Mucosa of rectum (tissue), 2 donors: ENCODE data around the gene LACTB.

Experiments
- H3K27ac ChIP-seq, 2 donors: one replicate each; pipeline ENCODE4 v1.7.0; 2013; ENCODE audit warnings: inconsistent platforms in 2 of 2, low read depth in 2 of 2, low read length in 2 of 2
- H3K27me3 ChIP-seq, 2 donors: one replicate each; pipeline ENCODE4 v1.7.0; 2013; ENCODE audit warnings: low read length in 2 of 2; ENCODE audit not compliant: control insufficient read depth in 2 of 2, insufficient read depth in 2 of 2
- H3K36me3 ChIP-seq, 2 donors: one replicate each; pipeline ENCODE4 v1.7.0; 2013; ENCODE audit warnings: low read length in 2 of 2; ENCODE audit not compliant: control insufficient read depth in 2 of 2, insufficient read depth in 2 of 2
- H3K4me1 ChIP-seq, 2 donors: one replicate each; pipeline ENCODE4 v1.7.0; 2013; ENCODE audit warnings: low read length in 2 of 2, mild to moderate bottlenecking in 1 of 2; ENCODE audit not compliant: control insufficient read depth in 2 of 2, insufficient read depth in 2 of 2
- H3K4me3 ChIP-seq, 2 donors: one replicate each; pipeline ENCODE4 v1.7.0; 2013; ENCODE audit warnings: low read length in 2 of 2
- H3K9ac ChIP-seq, 2 donors: one replicate each; pipeline ENCODE4 v1.7.0; 2013; ENCODE audit warnings: low read length in 2 of 2, low read depth in 1 of 2, mild to moderate bottlenecking in 1 of 2
- H3K9me3 ChIP-seq, 2 donors: one replicate each; pipeline ENCODE4 v1.7.0; 2013; ENCODE audit warnings: low read length in 2 of 2; ENCODE audit not compliant: control insufficient read depth in 2 of 2
- donor health status: healthy.
- donor health status: Normal muscosa, but diverticular disease.

Gene LACTB

DNA sequence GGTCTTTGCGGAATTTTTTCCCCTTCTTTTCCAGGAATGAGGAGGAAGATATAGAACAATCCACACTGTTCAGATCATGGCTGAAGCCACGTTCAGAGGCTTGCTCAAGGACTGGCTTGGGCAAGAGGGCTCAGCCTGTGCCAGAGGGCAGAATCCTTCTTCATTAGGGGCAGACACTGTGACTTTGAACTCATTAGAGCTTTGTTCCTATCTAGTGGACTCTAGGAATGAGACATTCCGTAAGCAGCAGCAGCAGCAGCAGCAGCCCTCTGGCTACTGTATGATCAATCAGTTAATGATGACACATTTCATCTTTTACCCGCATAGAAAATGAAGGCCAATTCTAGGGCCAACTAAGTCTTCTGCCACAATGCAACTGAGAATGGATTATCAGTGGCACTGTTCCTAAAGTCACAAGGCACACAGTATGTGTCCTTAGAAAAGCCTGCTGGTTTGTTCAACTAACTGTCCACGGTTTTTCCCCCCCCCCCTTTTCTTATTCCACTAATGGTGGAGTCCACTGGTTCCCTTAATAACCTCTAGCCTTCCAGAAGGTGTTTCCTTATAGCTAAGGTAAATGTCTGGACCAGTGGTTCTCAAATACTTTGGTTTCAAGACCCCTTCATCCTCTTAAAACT is 66.0 kb downstream of the LACTB start:
- Histone ChIP-seq H3K9ac (no peak overlapping the region), H3K27ac (no peak overlapping the region), H3K9me3 (no peaks in the 10 kb centered on the region), H3K4me3 (no peak overlapping the region), H3K36me3 (no peaks in the 10 kb centered on the region), H3K27me3 (no peaks in the 10 kb centered on the region), H3K4me1 (peaks cover 13 to 14% of the 10 kb centered on the region in 2 donors)

DNA sequence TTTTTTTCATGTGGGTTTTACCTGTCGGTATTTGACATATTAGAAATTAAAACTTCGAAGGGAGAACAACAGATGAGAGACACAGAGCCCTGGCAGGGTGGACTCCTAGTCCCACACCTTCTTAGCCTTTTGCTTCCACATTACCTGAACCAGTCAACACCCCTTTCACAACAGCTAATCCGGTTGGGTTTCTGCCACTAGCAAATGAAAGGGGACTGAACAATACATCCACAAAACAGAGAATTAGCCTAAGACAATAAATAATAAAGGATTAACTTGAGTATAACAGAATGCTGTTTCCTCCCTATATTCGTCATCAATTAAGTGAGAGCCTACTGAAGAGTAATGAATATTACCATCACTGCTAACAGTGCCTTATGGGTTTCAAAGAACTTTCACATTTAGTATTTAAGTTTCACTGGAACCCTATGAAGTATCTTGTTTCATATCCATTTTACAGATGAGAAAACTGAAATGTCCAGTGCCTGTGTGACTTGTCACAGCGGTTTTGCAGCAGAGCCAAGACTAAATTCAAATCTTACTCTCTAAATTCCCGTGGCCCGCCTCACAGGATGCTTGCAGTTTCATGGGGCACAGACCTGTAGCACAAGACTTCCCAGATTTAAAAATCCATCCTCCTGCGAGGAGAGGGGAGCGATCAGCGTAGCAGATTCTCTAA is 66.7 kb downstream of the LACTB start:
- H3K4me3 ChIP-seq = peak overlapping the region; percentile 60 to 83
- peak overlapping the region; percentile 1 to 58 for H3K27ac ChIP-seq
- H3K9me3 ChIP-seq = no peaks in the 10 kb centered on the region
- no peaks in the 10 kb centered on the region for H3K27me3 ChIP-seq
- peak overlapping the region; percentile 46 to 74 for H3K9ac ChIP-seq
- peaks cover 13 to 14% of the 10 kb centered on the region in 2 donors for H3K4me1 ChIP-seq
- H3K36me3 ChIP-seq = no peaks in the 10 kb centered on the region

DNA sequence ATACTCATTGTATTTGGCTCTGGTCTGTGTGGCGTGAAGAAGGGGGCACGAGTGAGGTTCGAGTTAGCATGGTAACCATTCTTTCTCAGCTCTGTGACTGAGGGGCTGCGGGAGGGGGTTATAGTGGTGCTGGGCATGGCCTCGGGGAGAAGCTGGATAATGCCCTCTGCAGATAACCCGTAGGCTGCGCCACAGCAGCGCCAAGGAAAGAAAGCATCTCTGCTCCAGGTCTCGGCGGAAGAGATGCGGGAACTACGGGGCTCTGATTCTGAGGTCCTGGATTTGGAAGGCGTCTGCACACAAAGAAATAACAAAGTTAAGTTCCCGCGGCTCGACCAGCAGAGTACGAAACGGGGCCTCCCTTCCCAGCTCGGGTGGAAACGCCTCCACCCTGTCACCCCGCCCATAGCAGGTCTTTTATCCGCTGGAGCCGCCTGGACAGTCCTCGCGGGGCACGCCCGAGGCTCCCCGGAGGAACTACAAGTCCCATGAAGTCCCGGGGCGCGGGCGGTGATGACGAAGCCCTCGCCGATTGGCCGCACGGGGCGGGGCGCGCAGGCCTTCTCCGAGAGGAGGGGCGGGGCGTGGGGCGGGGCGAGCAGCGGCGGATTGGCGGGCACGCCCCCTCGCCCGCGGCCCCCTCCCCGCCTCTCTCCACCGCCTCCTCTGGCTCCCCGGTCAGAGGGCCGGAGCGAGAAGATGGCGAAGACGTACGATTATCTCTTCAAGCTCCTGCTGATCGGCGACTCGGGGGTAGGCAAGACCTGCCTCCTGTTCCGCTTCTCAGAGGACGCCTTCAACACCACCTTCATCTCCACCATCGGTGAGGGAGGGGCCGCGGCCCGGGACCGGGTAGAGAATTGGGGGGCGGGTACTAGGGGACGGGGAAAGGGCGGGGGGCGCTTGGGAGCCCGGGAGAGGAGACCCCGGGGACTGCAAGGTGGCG is 67.5 kb downstream of the LACTB start, which contains the start of gene RAB8B:
RAB8B (plus strand) TSS at position 681 of the 946 bp plus-strand sequence; CDS start at position 700, 19 bp downstream.
- peaks cover 13 to 17% of the 10 kb centered on the region in 2 donors for H3K4me1 ChIP-seq
- no peaks in the 10 kb centered on the region for H3K9me3 ChIP-seq
- peak within 1 kb of the TSS; percentile 87 to 90 for H3K4me3 ChIP-seq
- peak within 1 kb of the TSS; percentile 78 to 84 for H3K27ac ChIP-seq
- H3K9ac ChIP-seq = peak within 1 kb of the TSS; percentile 78 to 92
- H3K27me3 ChIP-seq = no peaks in the 10 kb centered on the region
- no peaks in the 10 kb centered on the region for H3K36me3 ChIP-seq

DNA sequence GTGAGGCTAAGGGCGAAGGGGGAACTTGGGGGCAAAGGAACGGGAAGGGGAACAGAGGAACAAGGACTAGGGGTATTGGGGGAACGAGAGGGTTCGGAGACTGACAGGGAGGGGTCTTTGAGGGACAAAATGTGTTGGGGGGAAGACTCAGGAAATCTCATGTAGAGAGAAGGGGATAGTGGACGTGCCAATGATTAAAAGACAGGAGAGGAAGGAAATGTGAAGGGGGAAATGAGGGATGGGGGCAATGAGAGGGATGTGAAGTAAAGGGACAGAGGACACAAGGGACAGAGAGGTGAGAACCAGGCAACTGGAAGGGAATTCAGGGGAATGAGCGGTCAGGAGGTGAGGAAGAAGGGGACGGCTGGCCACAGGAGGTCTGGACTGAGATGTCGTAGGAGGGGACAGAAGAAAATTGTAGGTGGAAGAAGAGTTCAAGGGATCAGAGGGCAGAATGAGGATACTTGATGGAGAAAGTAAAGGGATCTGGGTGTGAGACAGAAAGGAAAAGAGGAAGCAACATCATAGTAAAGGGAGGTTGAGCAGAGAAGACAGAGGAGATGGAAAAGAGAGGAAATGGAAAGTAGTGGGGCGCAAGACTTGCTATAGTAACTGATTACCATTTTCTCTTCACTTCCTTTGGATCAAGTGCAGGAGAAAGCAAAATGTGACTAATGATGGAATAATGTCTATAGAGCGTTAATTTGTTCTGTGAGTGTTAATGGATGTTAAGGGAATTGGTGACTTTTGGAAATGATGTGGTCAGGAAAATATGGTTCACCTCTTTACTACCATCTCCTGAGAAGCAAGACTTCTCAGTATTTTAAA is 68.5 kb downstream of the LACTB start:
- H3K4me3 ChIP-seq = peak overlapping the region; percentile 87 to 90
- no peaks in the 10 kb centered on the region for H3K27me3 ChIP-seq
- H3K36me3 ChIP-seq = no peaks in the 10 kb centered on the region
- H3K9ac ChIP-seq = peak overlapping the region; percentile 78 to 92
- H3K4me1 ChIP-seq = peaks cover 13 to 20% of the 10 kb centered on the region in 2 donors
- no peaks in the 10 kb centered on the region for H3K9me3 ChIP-seq
- peak overlapping the region; percentile 78 to 84 for H3K27ac ChIP-seq

DNA sequence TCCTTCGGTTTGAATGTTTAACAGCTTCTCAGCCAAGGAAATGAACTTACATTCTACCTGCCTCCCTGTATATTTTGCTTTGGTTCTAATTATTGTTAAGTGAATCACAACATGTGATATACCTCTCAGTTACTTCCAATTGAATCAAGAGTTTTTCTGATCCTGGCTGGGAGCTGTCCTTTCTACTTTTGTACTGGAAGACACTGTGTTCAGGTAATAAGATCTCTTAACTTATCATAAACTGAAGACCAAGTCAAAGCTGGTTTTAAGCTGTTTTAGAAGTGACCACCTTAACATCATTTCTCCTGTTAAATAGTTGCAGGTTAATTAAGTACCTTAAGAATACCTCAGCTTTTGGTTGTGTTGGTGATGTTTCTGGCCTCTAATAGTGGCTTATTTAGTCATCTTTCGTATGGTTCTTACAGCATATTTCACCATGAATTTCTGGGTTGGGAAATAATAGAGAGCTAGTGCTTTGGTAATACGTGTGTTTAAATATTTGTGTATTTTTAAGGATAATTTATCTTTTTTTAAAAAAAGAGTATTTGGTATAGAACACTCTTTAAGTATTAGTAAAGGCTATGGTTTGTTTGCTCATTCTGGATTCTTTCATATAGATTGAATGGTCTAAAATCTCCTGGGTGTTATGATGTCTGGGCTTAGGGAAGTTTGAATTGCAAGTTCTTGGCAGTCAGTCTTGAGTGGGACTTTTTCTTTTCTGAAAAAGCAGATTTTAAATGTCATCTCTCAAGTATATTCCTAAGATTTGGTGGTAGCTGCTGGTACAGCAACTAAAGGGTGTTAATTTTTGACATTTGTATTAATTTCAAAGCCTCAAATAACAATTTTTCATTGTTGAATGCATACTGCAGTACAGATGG is 69.3 kb downstream of the LACTB start:
- Histone ChIP-seq H3K27me3 (no peaks in the 10 kb centered on the region), H3K4me3 (peak overlapping the region; percentile 87 to 90), H3K9ac (peak overlapping the region; percentile 78 to 92), H3K27ac (peak overlapping the region; percentile 78 to 84), H3K4me1 (peaks cover 17 to 29% of the 10 kb centered on the region in 2 donors), H3K36me3 (no peaks in the 10 kb centered on the region), H3K9me3 (no peaks in the 10 kb centered on the region)
